HG02943 (cell line): ENCODE measurements around the gene MTRF1.
"Not testable (repeated sequence)": the region's sequence is repeated elsewhere in the genome, so short reads cannot be mapped to it uniquely, and the experiment has no call there.

Source experiments
- ATAC-seq: cut with Tn5 transposase; IDR thresholded peaks from one replicate; pipeline ENCODE4 v1.9.1; 2021; ENCODE audit warnings: mild to moderate bottlenecking, low read depth, moderate library complexity; ENCODE audit not compliant: unreplicated experiment

Gene MTRF1

DNA sequence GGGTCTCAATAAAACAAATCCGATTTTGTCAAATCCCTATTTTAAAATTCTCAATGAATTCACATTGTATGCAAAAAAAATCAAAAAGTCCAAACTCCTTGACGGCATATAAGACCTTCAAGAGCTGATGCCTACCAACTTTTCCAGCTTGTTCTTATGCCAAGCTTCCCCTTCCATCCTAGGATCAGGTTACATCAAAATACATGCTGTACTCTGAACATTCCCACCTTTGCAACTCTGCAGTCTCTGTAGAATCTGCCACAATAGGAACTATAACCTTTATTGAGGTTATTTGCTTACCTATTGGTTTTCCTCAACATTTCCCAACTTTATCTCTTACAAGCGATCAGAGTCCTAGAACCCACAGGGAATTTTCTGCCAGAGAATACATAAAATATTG lies 76.9 kb downstream of the MTRF1 start:
- ATAC-seq = no peak

DNA sequence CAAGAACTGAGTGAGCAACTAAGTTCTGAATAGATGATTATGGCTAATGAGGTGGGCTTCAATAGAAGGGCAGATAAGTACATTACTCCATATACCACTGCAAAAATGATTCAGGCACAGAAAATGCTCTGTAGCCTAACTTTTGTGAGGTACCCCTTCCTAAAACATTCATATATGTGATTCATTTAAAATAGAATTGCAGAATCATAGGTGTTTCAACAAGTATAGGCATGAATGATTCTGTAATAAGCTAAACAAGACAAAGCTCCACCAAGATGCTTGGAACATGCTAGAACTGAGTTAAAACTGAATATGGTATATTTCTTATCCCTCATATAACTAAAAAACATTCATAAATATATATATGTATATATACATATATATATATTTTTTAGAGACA lies 81.1 kb downstream of the MTRF1 start:
- ATAC-seq = no peak

DNA sequence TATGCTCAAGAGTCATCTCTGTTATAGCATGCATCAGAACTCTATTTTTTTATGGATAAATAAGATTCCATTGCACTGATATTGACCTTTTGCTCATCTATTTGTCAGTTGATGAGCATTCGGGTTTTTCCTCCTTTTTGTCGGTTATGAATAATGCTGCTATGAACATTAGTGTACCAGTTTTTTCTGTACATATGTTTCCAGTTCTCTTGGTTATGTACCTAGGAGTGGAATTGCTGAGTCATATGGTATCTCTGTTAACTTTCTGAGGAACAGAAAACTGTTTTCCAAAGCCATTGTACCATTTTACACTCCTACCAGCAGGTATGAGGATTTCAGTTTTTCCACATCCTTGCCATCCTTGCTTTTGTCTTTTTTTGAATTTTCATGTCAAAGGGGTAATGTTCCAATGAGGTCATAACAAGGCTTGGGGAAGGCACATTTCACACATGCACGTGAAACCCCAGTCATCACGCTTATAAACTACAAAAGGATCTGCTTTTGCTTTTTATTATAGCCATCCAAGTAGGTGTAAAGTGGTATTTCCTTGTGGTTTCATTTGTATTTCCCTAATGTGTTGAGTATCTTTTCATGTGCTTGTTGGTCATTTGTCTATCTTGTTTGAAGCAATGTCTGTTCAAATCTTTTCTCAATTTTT lies 83.7 kb downstream of the MTRF1 start:
- ATAC-seq = no peak

DNA sequence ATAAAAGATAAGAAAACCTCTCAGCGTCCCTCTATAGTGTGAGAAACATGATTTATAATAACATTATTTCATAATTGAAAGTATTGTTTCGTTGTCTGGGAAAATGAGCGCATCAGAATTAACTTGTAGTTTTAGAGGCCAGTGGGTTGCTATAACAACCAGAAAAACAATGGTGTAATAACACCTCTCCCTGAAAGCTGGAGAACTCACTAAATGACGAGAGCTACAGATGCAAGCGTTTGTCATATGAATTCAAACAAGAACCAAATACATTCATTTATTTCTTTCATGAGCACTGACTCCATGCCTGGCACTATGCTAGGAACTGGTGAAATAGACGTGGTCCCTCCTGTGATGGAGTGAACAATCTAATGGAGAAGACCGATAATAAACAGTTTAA lies 85.3 kb downstream of the MTRF1 start:
- no peak for ATAC-seq

DNA sequence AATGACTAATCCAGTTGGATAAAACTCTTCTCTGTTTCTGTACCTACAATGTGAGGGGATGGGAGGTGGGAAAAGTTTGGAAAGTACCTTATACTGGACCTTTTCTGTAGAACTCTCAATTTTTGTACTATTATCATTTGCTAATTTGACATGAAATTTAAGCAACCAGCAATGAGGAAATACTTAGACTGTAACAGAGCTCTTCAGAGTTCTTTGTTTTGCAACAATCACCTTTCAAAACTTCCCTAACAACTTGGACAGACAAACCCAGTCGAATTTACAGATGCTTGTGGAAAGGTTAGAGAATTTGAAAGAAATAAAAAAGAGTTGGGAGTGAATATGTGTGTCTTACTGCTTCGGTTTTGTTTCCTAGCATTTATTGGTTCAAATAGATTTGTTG lies 85.8 kb downstream of the MTRF1 start:
- no peak for ATAC-seq

DNA sequence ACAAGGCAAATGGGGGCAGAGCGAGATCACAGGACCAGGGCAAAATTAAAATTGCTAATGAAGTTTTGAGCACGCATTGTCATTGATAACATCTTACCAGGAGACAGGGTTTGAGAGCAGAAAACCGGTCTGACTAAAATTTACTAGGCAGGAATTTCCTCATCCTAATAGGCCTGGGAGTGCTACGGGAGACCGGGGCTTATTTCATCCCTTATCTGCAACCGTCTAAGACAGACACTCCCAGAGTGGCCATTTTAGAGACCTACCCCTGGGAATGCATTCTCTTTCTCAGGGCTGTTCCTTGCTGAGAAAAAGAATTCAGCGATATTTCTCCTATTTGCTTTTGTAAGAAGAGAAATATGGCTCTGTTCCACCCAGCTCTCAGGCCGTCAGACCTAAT lies 87.8 kb downstream of the MTRF1 start:
- not testable (repeated sequence) for ATAC-seq
